ENCODE measurements around the gene VANGL1. TPM values are rescaled to one million over a fixed set of nuclear protein-coding genes. Genes with fewer than 3 reads are reported as not detected.

The VANGL1 gene
- total and polyA plus RNA-seq, 2 of the 13 experiments (the other 11 are each of a cell fraction or from before 2014, with no cell fraction given) = 5.3 to 9.4 TPM

DNA sequence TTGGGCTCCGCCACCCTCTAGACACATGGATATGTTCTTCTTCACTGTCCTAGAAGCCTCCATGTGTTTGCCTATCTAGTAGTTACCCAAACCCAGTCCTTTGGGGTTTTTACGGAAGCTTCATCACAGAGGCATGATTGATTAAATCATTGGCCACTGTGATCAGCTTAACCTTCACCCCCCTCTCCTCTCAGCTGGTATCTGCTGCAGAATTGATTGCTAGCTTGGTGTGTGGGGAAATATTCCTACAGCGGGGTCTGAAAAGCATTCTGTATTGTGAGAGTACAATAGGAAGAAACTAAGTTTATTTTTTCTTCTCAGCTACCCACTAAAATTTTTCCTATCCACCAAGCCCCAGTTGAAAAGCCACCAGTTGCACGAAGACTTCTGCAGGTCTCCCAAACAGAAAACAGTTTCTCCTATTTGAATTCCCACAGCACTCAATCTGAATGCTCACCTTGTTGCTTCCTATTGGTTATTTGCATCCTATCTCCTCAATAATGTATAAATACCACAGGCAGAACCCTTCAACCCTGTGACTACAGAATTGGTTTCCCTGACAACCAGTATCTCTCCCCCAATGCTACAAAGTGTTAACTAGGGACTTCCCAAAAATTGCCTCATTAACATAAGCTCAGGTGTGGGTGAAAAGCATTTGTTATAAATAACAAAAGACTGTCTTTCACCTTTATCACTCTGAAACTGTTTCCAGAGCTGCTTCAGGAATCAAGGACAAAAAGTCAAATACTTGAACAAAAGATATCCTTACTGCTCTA, 9.3 kb upstream of the VANGL1 start:
- ATAC-seq = no peak
- intact Hi-C loops (cut with micrococcal nuclease; ENCODE audit: unreplicated experiment) = no loop called here
- WGBS (ENCODE audit: low lambda C conversion rate) = 74% methylated on average over 4 of the region's 4 CpGs

More for the DNA sequence above, 9.3 kb upstream of the VANGL1 start:
- no peaks in the 10 kb centered on the region for H3K9me3 ChIP-seq (ENCODE audit: low read length)
- CTCF ChIA-PET (ENCODE audit: low intra/inter-chr PET ratio, low total read pairs) = no interaction called here
- no peak overlapping the region for H3K9ac ChIP-seq (ENCODE audit: insufficient read depth, low read depth, low read length)
- POLR2A ChIA-PET = no interaction called here
- DNase-seq (ENCODE audit: low spot score) (no peak), FAIRE-seq (no peak)
- peaks cover 26% of the 10 kb centered on the region for H3K4me1 ChIP-seq (ENCODE audit: insufficient read depth, low read length)
- in situ Hi-C loops (cut with HindIII; ENCODE audit: extremely low pct_ligation_motif_present, low pct_unique_long_range_greater_than_20kb) = no loop called here
- H3K36me3 ChIP-seq (replicated peaks in 1 of 2; ENCODE audit: control insufficient read depth in 1 of 2, insufficient read depth in 2 of 2, low read length in 2 of 2) = no peaks in the 10 kb centered on the region
- no peak overlapping the region for H2AFZ ChIP-seq (ENCODE audit: low read length)
- BruUV-seq (replicated peaks) = no TSS peak
- H3K4me2 ChIP-seq (ENCODE audit: low read depth, low read length) = no peak overlapping the region
- H3K27ac ChIP-seq (ENCODE audit: extremely low read length, insufficient read depth, low read length) = no peak overlapping the region
- H3K4me3 ChIP-seq (replicated peaks in 1 of 3; ENCODE audit: insufficient read depth in 1 of 3, low read depth in 2 of 3, low read length in 3 of 3) = no peak overlapping the region
- TF ChIP-seq NFAT5 (CRISPR knock-in tag; IDR thresholded peaks at IDR 0.05) (no peak), ZNF607 (CRISPR knock-in tag; IDR thresholded peaks at IDR 0.05; ENCODE audit: borderline replicate concordance) (no peak), ZNF790 (CRISPR knock-in tag; IDR thresholded peaks at IDR 0.05; ENCODE audit: borderline replicate concordance) (no peak), GABPA (IDR thresholded peaks at IDR 0.05; ENCODE audit: low read depth, low read length) (no peak), GABPA (CRISPR knock-in tag; IDR thresholded peaks at IDR 0.05; ENCODE audit: low read depth) (no peak), CHD4 (IDR thresholded peaks at IDR 0.05; ENCODE audit: borderline replicate concordance, low read length) (no peak), CHD2 (IDR thresholded peaks at IDR 0.05; ENCODE audit: low read depth, low read length) (no peak), ZNF496 (CRISPR knock-in tag; IDR thresholded peaks at IDR 0.05; ENCODE audit: insufficient replicate concordance) (no peak), CBX5 (CRISPR knock-in tag; IDR thresholded peaks at IDR 0.05; ENCODE audit: borderline replicate concordance) (no peak), IRF2 (CRISPR knock-in tag; IDR thresholded peaks at IDR 0.05) (no peak), ZNF143 (CRISPR knock-in tag; IDR thresholded peaks at IDR 0.05) (no peak), ELF4 (CRISPR knock-in tag; IDR thresholded peaks at IDR 0.05; ENCODE audit: borderline replicate concordance) (no peak), ZNF746 (CRISPR knock-in tag; IDR thresholded peaks at IDR 0.05) (no peak), SPEN (CRISPR knock-in tag; IDR thresholded peaks at IDR 0.05; ENCODE audit: low read depth) (no peak), TSC22D2 (CRISPR knock-in tag; IDR thresholded peaks at IDR 0.05; ENCODE audit: borderline replicate concordance) (no peak), MAF1 (CRISPR knock-in tag; IDR thresholded peaks at IDR 0.05; ENCODE audit: borderline replicate concordance) (no peak), FLYWCH1 (CRISPR knock-in tag; IDR thresholded peaks at IDR 0.05) (no peak)
- TF ChIP-seq, protein P1, sequence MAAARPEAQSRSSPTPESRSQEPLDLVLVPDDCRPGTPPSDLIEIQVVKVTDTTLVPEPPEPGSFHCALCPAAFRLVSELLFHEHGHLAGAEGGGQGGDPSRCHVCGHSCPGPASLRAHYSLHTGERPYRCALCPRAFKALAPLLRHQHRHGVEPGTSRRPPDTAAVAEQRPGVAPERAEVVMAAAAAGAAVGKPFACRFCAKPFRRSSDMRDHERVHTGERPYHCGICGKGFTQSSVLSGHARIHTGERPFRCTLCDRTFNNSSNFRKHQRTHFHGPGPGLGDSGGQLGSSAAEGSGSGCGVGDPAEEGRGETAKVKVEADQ (CRISPR knock-in tag; IDR thresholded peaks at IDR 0.05; ENCODE audit: borderline replicate concordance) = no peak
- TF ChIP-seq, protein P2, sequence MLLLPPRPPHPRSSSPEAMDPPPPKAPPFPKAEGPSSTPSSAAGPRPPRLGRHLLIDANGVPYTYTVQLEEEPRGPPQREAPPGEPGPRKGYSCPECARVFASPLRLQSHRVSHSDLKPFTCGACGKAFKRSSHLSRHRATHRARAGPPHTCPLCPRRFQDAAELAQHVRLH (CRISPR knock-in tag; IDR thresholded peaks at IDR 0.05; ENCODE audit: borderline replicate concordance, low read depth) = no peak
- no peaks in the 10 kb centered on the region for H3K79me2 ChIP-seq (ENCODE audit: insufficient read depth, low read length)
- H3K27me3 ChIP-seq (ENCODE audit: control insufficient read depth in 1 of 2, insufficient read depth in 2 of 2, low read length in 2 of 2) = no peaks in the 10 kb centered on the region
- no peaks in the 10 kb centered on the region for H4K20me1 ChIP-seq (ENCODE audit: insufficient read depth, low read length)
